ENCODE results near the gene SORCS2. TPM values are rescaled to one million over a fixed set of nuclear protein-coding genes. Genes with fewer than 3 reads are reported as not detected.

SORCS2 gene
- polyA plus RNA-seq, 3 donors: 0.46 to 0.55 TPM; not detected in 1

- intact Hi-C loops (cut with micrococcal nuclease): no loop called here
- no peak for TF ChIP-seq CTCF (IDR thresholded peaks at IDR 0.05)
- WGBS (ENCODE audit: insufficient coverage): 84% methylated on average over 5 of the region's 5 CpGs
These were observed 321.9 kb downstream of the SORCS2 start for GRCh38 chr4:7514281-7514680.

GRCh38 chr4:7514789-7515188 lies 322.5 kb downstream of the SORCS2 start:
- DNase-seq: no peak
- Histone ChIP-seq H3K9me3 (replicated peaks in 1 of 2; ENCODE audit: control insufficient read depth in 1 of 2, insufficient read depth in 1 of 2, low read length in 2 of 2) (no peaks in the 10 kb centered on the region), H3K4me1 (ENCODE audit: control insufficient read depth in 1 of 2, insufficient read depth in 2 of 2, low read length in 2 of 2) (no peaks in the 10 kb centered on the region), H3K27me3 (ENCODE audit: control insufficient read depth in 2 of 2, insufficient read depth in 2 of 2, low read length in 2 of 2) (peaks cover 0 to 30% of the 10 kb centered on the region in 2 donors), H3K9ac (ENCODE audit: insufficient read depth, low read length, poor library complexity, severe bottlenecking) (no peak overlapping the region), H3K4me3 (replicated peaks in 1 of 3; ENCODE audit: low read depth in 2 of 3, low read length in 3 of 3) (no peak overlapping the region), H4K20me1 (ENCODE audit: insufficient read depth, low read length) (no peaks in the 10 kb centered on the region), H2AFZ (ENCODE audit: insufficient read depth, low read depth, low read length, poor library complexity, severe bottlenecking) (no peak overlapping the region), H3K4me2 (replicated peaks; ENCODE audit: extremely low read depth, low read length, poor library complexity, severe bottlenecking) (no peak overlapping the region), H3K27ac (ENCODE audit: low read depth in 1 of 2, low read length in 2 of 2) (no peak overlapping the region), H3K79me2 (ENCODE audit: insufficient read depth, low read length) (no peaks in the 10 kb centered on the region), H3K36me3 (replicated peaks in 1 of 2; ENCODE audit: control insufficient read depth in 1 of 2, insufficient read depth in 2 of 2, low read length in 2 of 2) (no peaks in the 10 kb centered on the region)
- H3K4me1 Mint-ChIP-seq: no peaks in the 10 kb centered on the region
- TF ChIP-seq CTCF (IDR thresholded peaks at IDR 0.05): no peak
- intact Hi-C loops (cut with micrococcal nuclease): no loop called here
- 100% methylated on average over 3 of the region's 4 CpGs for WGBS (ENCODE audit: insufficient coverage)
- H3K27me3 Mint-ChIP-seq (ENCODE audit: low read depth in 3 of 3): peaks cover 28 to 51% (median 50%) of the 10 kb centered on the region in 3 donors
- no peak overlapping the region for H3K27ac Mint-ChIP-seq
- peaks cover 0 to 3% (median 0%) of the 10 kb centered on the region in 7 donors for H3K9me3 Mint-ChIP-seq
- no peak overlapping the region for H3K4me3 Mint-ChIP-seq
- no peaks in the 10 kb centered on the region for H3K36me3 Mint-ChIP-seq

More at GRCh38 chr4:7514281-7514680, 321.9 kb downstream of the SORCS2 start:
- Mint-ChIP-seq H3K27ac (peak overlapping the region in 1 of 7 donors; percentile 75), H3K4me3 (no peak overlapping the region), H3K36me3 (no peaks in the 10 kb centered on the region), H3K27me3 (ENCODE audit: low read depth in 3 of 3) (peaks cover 29 to 53% (median 48%) of the 10 kb centered on the region in 3 donors), H3K9me3 (peaks cover 0 to 3% (median 0%) of the 10 kb centered on the region in 7 donors), H3K4me1 (no peaks in the 10 kb centered on the region)
- Histone ChIP-seq H3K79me2 (ENCODE audit: insufficient read depth, low read length) (no peaks in the 10 kb centered on the region), H3K4me3 (replicated peaks in 1 of 3; ENCODE audit: low read depth in 2 of 3, low read length in 3 of 3) (no peak overlapping the region), H3K4me2 (replicated peaks; ENCODE audit: extremely low read depth, low read length, poor library complexity, severe bottlenecking) (no peak overlapping the region), H3K36me3 (replicated peaks in 1 of 2; ENCODE audit: control insufficient read depth in 1 of 2, insufficient read depth in 2 of 2, low read length in 2 of 2) (no peaks in the 10 kb centered on the region), H3K9ac (ENCODE audit: insufficient read depth, low read length, poor library complexity, severe bottlenecking) (no peak overlapping the region), H3K27ac (ENCODE audit: low read depth in 1 of 2, low read length in 2 of 2) (no peak overlapping the region), H3K4me1 (ENCODE audit: control insufficient read depth in 1 of 2, insufficient read depth in 2 of 2, low read length in 2 of 2) (no peaks in the 10 kb centered on the region), H2AFZ (ENCODE audit: insufficient read depth, low read depth, low read length, poor library complexity, severe bottlenecking) (no peak overlapping the region), H3K9me3 (replicated peaks in 1 of 2; ENCODE audit: control insufficient read depth in 1 of 2, insufficient read depth in 1 of 2, low read length in 2 of 2) (no peaks in the 10 kb centered on the region), H4K20me1 (ENCODE audit: insufficient read depth, low read length) (no peaks in the 10 kb centered on the region), H3K27me3 (ENCODE audit: control insufficient read depth in 2 of 2, insufficient read depth in 2 of 2, low read length in 2 of 2) (peaks cover 0 to 30% of the 10 kb centered on the region in 2 donors)
- DNase-seq: no peak

Data from CD14-positive monocyte (primary cell).